Esophagus (tissue), 2 donors: Measurements from ENCODE around the gene LBR. TPM values are rescaled to one million over a fixed set of nuclear protein-coding genes. Genes with fewer than 3 reads are reported as not detected.
"Not testable (repeated sequence)": the region's sequence is repeated elsewhere in the genome, so short reads cannot be mapped to it uniquely, and the experiment has no call there.

Experiments used
- H3K27ac ChIP-seq, 2 donors: one replicate each; pipeline ENCODE4 v1.5.1; 2013; ENCODE audit warnings: low read depth in 2 of 2, mild to moderate bottlenecking in 2 of 2, inconsistent platforms in 1 of 2, low read length in 1 of 2, moderate library complexity in 1 of 2
- H3K27me3 ChIP-seq, 2 donors: one replicate each; pipeline ENCODE4 v1.6.1; 2013; ENCODE audit warnings: low read length in 2 of 2, control low read depth in 1 of 2, mild to moderate bottlenecking in 1 of 2; ENCODE audit not compliant: insufficient read depth in 2 of 2, control insufficient read depth in 1 of 2
- H3K36me3 ChIP-seq, 2 donors: one replicate each; pipeline ENCODE4 v1.6.1; 2013; ENCODE audit warnings: low read length in 1 of 2; ENCODE audit not compliant: control insufficient read depth in 2 of 2, insufficient read depth in 2 of 2
- H3K4me1 ChIP-seq, 2 donors: one replicate each; pipeline ENCODE4 v1.6.1; 2013; ENCODE audit warnings: low read length in 1 of 2; ENCODE audit not compliant: control insufficient read depth in 2 of 2, insufficient read depth in 2 of 2
- H3K4me3 ChIP-seq, 2 donors: one replicate each; pipeline ENCODE4 v1.5.1; 2013; ENCODE audit warnings: low read length in 2 of 2, mild to moderate bottlenecking in 2 of 2, low read depth in 1 of 2, moderate library complexity in 1 of 2
- H3K9me3 ChIP-seq, 2 donors: one replicate each; pipeline ENCODE4 v1.6.1; 2013; ENCODE audit warnings: mild to moderate bottlenecking in 2 of 2, low read depth in 1 of 2, low read length in 1 of 2, moderate library complexity in 1 of 2; ENCODE audit not compliant: control insufficient read depth in 2 of 2, insufficient read depth in 1 of 2
- WGBS, 2 donors: extraction: QIAGEN DNeasy Blood & Tissue Kit; methylation state at CpG; one replicate each; pipeline ENCODE4 v1.1.7; 2013; 5-methylcytosine and 5-hydroxymethylcytosine counted together
- polyA plus RNA-seq, 2 donors: library from polyadenylated mRNA; stranded (reverse); fragments of 200-250 nt; gene quantifications; one replicate each; pipeline ENCODE4 v1.2.3, GENCODE V29; 2013
- donor health status: healthy with polysubstance abuse.
- donor health status: Bipolar disorder and iron deficiency.

The LBR gene
- polyA plus RNA-seq, 2 donors = 18.0 to 21.0 TPM

DNA sequence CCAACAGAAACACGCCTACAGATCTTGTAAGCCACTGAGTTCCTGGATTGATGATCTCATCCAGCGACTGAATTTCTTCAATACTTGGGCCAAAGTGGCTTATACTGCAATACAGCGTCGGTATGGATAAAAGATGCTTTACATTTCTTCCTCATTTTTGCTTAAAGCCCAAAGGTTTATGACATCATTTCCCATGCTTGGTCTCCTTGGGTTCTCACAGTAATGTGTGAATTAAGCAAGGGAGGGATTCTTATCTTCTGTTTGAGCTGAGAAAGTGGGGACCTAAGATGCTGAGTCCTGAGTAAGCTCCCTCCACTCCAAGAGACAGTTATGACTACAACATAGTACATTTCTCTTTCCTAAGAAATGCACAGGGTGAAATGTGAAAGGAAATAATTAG, 39.5 kb downstream of the LBR start:
- H3K4me3 ChIP-seq = no peak overlapping the region
- 65 to 69% methylated on average over 4 of the region's 4 CpGs for WGBS, 2 donors
- no peaks in the 10 kb centered on the region for H3K9me3 ChIP-seq
- no peak overlapping the region for H3K27ac ChIP-seq
- H3K4me1 ChIP-seq = no peaks in the 10 kb centered on the region
- H3K36me3 ChIP-seq = peaks cover 0 to 2% of the 10 kb centered on the region in 2 donors
- no peaks in the 10 kb centered on the region for H3K27me3 ChIP-seq

DNA sequence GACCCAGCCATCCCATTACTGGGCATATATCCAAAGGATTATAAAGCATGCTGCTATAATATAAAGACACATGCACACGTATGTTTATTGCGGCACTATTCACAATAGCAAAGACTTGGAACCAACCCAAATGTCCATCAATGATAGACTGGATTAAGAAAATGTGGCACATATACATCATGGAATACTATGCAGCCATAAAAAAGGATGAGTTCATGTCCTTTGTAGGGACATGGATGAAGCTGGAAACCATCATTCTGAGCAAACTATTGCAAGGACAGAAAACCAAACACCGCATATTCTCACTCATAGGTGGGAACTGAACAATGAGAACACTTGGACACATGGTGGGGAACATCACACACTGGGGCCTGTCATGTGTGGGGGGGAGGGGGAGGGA, 41.0 kb downstream of the LBR start:
- H3K36me3 ChIP-seq, H3K4me3 ChIP-seq, H3K4me1 ChIP-seq, H3K27ac ChIP-seq, H3K27me3 ChIP-seq, H3K9me3 ChIP-seq: not testable (repeated sequence)
- 90 to 91% methylated on average over 3 of the region's 3 CpGs for WGBS, 2 donors

DNA sequence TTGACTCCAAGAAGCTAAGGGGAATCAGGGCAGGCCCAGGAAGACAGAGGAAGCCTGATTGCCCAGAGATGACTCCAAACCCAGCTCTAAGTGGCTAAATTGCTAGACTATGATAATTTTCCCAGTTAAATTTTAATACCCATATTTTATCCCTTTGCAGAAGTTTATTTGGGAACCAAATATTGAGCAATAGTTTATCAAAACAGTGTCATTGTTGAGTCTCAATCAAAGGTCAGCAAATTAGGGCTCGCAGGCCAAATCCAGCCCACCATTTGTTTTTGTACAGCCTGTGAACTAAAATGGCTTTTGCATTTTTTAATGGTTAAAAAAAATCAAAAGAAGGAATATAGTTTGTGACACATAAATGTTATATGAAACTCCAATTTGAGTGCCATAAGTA, 47.1 kb downstream of the LBR start:
- 88 to 96% methylated on average over 1 of the region's 1 CpG for WGBS, 2 donors
- Histone ChIP-seq H3K4me3 (no peak overlapping the region), H3K36me3 (no peaks in the 10 kb centered on the region), H3K27ac (no peak overlapping the region), H3K27me3 (no peaks in the 10 kb centered on the region), H3K4me1 (no peaks in the 10 kb centered on the region), H3K9me3 (no peaks in the 10 kb centered on the region)

DNA sequence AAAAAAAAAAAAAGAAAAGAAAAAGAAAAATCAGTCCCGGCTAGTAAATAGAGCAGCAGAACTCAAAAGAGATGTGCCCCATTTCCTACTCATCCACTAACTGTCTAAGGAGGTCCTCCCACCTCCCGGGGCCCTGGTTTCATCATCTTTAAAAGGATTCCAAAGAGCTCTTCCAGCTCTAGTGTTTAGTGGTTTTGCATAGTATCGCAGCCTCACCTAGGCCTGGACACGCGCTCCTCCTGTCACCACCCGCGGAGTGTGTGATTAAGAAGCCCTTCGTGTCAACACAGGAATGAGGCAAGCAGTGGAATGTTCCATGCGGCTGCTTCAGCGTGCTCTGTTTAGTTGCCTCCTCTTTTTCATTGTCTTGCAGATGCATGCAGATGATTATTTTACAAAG, 49.0 kb downstream of the LBR start:
- no peaks in the 10 kb centered on the region for H3K27me3 ChIP-seq
- 33 to 44% methylated on average over 10 of the region's 10 CpGs for WGBS, 2 donors
- no peak overlapping the region for H3K27ac ChIP-seq
- no peaks in the 10 kb centered on the region for H3K4me1 ChIP-seq
- H3K4me3 ChIP-seq = no peak overlapping the region
- no peaks in the 10 kb centered on the region for H3K36me3 ChIP-seq
- no peaks in the 10 kb centered on the region for H3K9me3 ChIP-seq

DNA sequence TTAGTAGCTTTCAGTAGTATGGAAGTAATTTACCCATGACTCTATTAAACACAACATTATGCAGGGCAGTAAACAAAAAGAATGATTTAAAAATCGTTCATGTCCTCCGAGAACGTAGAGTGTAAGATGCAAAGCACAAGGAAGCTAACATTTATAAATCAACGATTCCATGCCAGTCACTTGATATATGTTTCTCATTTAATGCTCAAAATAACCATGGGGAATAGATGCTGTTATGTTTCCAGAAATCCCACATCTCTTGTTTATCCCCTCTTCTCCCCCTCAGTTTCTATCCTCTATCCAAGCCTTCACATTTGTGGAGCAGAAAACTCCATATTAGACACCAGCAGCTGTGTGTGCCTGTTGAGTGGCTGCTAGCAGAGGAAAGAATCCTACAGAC, 52.8 kb downstream of the LBR start:
- Histone ChIP-seq H3K27me3 (no peaks in the 10 kb centered on the region), H3K4me3 (no peak overlapping the region), H3K27ac (no peak overlapping the region), H3K9me3 (no peaks in the 10 kb centered on the region), H3K36me3 (no peaks in the 10 kb centered on the region), H3K4me1 (no peaks in the 10 kb centered on the region)
- 79 to 84% methylated on average over 4 of the region's 4 CpGs for WGBS, 2 donors

DNA sequence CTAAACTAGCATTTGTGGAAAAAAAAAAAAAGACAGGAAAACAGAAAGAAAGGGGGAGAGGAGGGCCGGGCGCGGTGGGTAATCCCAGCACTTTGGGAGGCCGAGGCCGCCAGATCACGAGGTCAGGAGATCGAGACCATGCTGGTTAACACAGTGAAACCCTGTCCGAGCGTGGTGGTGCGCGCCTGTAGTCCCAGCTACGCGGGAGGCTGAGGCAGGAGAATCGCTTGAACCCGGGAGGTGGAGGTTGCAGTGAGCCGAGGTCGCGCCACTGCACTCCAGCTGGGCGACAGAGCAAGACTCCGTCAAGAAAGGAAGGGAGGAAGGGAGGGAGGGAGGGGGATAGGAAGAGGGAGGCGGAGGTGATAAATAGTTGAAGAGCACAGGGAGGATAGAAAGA, 54.7 kb downstream of the LBR start:
- Histone ChIP-seq H3K4me1 (no peaks in the 10 kb centered on the region), H3K36me3 (no peaks in the 10 kb centered on the region), H3K27ac (no peak overlapping the region), H3K9me3 (no peaks in the 10 kb centered on the region), H3K27me3 (no peaks in the 10 kb centered on the region), H3K4me3 (no peak overlapping the region)
- WGBS, 2 donors = 92 to 94% methylated on average over 21 of the region's 21 CpGs

DNA sequence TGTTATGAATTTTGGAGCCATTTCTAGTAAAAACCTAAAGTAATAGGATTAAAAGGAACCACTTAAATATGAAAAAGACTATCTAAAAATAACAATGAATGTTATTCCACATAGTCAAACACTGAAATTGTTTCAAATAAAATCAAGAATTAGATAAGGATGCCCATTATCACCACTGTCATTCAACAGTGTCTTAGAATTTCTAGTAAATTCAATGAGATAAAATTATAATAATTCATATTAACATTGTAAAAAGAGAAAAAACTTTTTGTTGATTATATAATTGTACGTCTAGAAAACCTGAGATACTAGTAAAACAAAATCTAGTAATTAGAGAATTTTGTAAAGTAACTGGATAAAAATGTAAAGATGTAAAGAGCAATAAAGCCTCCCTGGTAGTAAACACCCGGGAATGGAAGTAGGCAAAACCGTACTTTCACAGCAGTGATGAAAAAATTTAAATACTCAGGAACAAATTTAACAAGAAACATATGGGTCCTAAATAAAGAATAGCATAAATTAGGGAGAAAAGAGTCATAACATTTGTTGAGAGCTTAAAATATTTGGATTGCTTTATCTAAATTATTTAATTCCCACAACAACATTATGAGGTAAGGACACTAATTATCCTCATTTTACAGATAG, 56.4 kb downstream of the LBR start:
- no peaks in the 10 kb centered on the region for H3K27me3 ChIP-seq
- no peaks in the 10 kb centered on the region for H3K36me3 ChIP-seq
- WGBS, 2 donors = 77 to 86% methylated on average over 3 of the region's 3 CpGs
- no peak overlapping the region for H3K27ac ChIP-seq
- no peak overlapping the region for H3K4me3 ChIP-seq
- H3K9me3 ChIP-seq = no peaks in the 10 kb centered on the region
- no peaks in the 10 kb centered on the region for H3K4me1 ChIP-seq

DNA sequence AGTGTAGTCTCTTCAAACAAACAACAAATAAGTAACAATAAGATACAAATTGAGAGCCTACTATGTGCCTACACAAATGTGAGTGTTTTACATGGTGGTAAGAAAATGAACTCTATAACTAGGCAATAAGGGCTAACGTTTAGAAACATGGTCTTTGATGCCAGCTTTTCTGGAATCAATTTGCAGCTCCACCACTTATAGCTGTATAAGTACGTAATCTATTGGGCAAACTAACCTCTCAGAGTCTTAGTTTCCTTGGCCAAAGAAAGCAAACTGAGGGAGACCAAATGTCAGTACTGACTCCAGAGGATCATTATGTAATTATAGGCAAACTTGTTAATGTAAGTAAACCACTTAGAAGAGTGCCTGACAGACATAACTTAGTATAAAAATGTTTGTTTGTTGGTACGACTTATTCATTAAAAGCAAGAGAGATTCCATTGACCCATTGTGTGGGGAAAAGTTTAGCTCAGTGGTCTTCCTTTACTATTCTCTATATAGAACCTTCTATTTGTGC, 59.7 kb downstream of the LBR start:
- no peaks in the 10 kb centered on the region for H3K9me3 ChIP-seq
- H3K4me3 ChIP-seq = no peak overlapping the region
- no peaks in the 10 kb centered on the region for H3K27me3 ChIP-seq
- 79 to 86% methylated on average over 3 of the region's 3 CpGs for WGBS, 2 donors
- H3K4me1 ChIP-seq = no peaks in the 10 kb centered on the region
- H3K36me3 ChIP-seq = no peaks in the 10 kb centered on the region
- H3K27ac ChIP-seq = no peak overlapping the region

DNA sequence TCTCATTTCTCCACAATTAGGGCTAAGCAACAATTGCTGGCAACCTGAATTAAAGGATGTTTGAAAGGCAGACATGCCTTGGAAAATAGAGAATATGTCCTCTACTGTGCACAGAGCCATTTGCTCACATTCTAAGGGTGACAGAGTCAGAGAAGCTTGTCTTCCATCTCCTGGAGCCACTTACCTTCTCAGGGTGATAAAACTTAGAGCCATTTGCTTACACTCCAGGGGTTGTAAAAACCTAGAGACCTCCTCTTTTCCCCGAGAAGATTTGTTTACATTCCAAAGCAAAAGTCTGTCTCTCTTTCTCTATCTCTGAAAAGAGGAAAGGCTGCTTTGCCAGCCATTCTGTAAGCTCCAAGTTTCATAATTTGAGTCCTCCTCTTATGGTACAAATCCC, 61.3 kb downstream of the LBR start:
- Histone ChIP-seq H3K9me3 (no peaks in the 10 kb centered on the region), H3K36me3 (no peaks in the 10 kb centered on the region), H3K27ac (no peak overlapping the region), H3K4me1 (no peaks in the 10 kb centered on the region), H3K4me3 (no peak overlapping the region), H3K27me3 (no peaks in the 10 kb centered on the region)
- WGBS, 2 donors = 29 to 33% methylated on average over 1 of the region's 1 CpG

DNA sequence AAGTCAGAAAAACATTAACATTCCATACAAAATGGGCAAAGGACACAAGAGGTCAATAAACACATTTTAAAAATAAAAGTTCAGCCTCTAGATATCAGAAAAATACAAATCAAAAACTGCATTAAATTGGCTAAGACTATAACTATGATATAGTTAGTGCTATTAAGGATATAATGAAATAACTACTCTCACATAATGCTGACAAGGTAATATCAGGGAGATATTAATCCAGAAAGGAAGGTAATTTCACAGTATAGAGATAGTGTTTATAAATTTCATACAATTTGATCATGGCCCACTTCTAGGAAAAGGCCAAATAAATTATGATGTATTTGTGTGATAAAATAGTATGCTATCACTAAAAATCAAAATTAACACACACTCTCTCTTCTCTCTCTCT, 61.8 kb downstream of the LBR start:
- no peak overlapping the region for H3K27ac ChIP-seq
- H3K4me1 ChIP-seq = no peaks in the 10 kb centered on the region
- no peaks in the 10 kb centered on the region for H3K27me3 ChIP-seq
- H3K9me3 ChIP-seq = no peaks in the 10 kb centered on the region
- H3K36me3 ChIP-seq = no peaks in the 10 kb centered on the region
- no peak overlapping the region for H3K4me3 ChIP-seq
